HG03439 (cell line): ENCODE data around the gene GRIA4.
A peak's percentile ranks its signal among the peaks of the same experiment; 100 is the strongest.
"Not testable (repeated sequence)": the region's sequence is repeated elsewhere in the genome, so short reads cannot be mapped to it uniquely, and the experiment has no call there.

Experiments
- ATAC-seq: cut with Tn5 transposase; IDR thresholded peaks from one replicate; pipeline ENCODE4 v1.9.1; 2021; ENCODE audit warnings: mild to moderate bottlenecking, moderate library complexity; ENCODE audit not compliant: unreplicated experiment

The GRIA4 gene

DNA sequence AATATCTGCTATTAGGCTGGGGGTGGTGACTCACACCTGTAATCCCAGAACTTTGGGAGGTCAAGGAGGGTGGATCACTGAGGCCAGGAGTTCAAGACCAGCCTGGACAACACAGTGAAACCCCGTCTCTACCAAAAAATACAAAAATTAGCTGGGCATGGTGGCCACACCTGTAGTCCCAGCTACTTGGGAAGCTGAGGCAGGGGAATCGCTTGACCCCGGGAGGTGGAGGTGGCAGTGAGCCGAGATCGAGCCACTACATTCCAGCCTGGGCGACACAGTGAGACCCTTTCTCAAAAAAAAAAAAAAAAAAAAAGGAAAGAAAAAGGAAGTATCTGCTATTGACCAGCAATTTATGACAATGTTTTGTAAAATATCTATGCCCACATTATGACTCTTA is 176.0 kb downstream of the GRIA4 start:
- ATAC-seq: not testable (repeated sequence)

DNA sequence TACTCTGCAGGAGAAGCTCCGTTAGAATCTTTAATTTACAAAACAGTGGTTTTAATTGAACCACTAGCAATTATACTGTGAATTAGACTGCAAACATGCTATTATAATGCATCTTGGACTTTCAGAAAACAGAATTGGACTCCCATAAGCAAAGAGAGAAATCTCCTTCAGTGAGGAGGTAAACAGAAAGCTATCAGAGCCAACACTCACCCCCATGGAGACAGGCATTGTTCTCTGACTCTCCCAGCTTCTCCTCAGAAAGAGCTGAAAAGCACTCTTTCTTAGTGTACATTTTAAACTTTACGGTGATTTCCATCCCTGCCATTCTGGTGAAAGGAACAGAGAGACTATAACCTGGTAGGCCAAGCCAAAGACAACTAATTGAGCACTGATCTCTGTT is 176.9 kb downstream of the GRIA4 start:
- ATAC-seq: no peak

DNA sequence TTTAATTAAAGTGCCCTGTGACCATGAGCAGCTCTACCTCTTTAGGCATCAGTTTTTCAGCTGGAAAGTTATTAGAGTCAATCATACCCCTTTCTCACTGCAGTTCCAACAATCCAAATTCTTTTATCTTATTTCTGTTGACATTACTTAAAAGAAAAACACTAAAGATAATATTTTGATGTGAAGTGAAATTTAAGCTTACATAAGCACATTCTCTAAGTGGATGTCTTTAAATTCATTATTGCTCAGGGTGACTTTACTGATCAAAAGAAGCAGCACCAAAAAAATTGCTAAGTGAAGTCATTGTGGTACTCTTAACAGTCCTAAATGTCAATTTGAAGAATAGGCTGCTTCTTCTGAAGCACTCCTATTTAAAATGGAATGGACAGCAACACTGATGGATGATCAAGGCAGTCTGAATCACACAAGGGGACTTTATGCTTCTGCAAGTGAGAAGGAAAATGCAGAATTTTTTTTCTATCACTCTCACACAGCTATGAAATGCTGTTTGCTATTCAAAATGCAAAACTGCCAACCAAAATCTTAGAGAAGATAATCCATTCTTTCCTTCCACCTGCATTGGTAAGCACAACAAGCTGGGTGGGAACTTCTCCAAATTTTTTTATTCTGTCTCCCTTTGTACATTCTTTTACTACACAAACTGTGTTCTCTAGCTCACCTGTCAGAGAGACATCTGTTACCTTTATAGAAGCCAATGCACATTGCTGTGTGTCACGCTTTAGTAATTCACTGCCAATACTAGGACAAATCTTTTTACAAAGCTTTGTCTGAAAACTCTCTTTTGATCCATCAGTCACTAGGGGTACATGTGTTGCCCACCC is 179.9 kb downstream of the GRIA4 start:
- no peak for ATAC-seq

DNA sequence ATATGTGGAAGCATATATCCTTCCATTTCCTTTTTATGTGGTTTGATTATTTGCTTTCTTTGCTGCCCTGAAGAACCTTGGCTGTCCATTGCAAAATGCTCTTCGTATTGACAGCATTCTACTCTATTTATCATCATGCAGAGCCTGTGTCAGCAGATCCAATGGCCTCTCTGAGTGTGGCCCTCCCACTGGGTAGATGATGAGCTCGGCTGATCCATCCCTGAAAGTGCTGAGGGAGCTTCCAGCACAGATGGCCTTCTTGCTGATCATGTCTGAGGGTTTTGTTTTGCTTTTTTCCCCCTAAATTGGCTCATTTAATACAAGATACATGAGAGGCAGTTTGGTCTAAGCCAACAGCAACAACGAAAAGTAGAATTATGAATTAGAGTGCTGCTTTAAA is 181.0 kb downstream of the GRIA4 start:
- no peak for ATAC-seq

DNA sequence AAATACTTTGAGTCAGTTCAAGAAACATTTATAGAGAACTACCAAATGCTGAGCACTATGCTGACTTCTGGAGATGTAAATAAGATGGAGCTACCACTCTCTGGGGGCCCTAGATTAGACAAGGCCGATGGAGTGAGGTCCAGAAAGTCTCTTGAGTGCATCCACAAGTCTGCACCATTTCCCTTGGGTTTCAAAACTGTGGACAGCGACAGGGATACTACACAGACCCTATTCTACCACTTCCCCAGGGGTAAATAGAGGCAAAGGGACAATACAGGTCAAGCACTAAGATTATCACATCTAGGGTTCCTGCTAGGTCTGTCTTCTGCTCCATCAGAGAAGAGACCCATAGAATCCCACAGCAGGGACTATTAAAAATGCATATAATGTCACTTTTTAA is 183.2 kb downstream of the GRIA4 start:
- ATAC-seq: no peak

DNA sequence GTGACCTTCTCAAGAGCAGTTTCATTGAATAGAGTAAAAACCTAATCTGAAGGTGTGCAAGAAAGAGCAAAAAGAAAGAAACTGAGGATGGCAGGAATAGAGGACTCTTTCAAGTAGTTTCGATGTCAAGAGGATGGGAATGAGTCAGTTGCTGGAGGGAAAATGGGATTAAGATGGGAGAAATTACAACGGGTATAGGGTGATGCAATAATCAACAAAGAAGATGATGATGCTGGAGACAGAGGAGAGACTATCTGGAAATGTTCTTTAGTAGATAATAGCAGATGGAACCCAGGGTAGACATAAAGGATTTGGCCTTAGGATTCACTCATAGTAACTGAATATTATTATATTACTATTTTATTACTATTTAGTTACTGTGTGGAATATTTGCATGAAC is 189.4 kb downstream of the GRIA4 start:
- ATAC-seq: no peak

DNA sequence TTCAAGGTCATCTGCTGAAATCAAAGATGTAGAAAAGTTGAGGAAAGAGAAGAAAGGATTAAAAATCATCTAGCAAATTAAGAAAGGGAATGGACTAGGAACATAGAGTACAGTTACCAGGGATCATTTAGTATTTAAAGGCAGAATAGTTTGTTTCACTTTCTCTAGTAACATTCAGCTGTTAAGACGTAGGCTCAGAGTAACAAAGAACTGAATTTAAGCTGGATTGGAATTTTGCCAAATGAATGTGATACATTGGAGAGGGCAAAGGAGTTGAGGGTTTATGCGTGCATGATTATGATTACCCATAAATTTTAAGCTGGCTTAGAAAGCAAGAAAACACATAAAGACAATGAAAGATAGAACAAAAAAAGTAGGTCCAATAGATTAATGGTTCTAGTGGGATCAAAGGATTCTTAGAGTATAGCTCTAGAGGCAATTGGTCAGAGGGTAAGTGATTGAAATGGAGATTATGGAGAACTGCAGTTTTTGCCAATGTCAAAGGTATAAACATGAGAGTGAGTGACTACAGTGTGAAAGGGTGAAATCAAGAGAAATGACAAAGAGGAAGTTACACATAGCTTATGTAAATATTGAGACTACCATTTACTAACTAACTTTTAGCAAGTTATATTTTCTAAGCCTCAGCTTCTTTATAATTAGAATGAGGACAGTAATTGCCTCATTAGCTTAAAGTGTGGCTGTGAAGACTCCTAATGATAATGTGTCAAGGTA is 190.0 kb downstream of the GRIA4 start:
- no peak for ATAC-seq

DNA sequence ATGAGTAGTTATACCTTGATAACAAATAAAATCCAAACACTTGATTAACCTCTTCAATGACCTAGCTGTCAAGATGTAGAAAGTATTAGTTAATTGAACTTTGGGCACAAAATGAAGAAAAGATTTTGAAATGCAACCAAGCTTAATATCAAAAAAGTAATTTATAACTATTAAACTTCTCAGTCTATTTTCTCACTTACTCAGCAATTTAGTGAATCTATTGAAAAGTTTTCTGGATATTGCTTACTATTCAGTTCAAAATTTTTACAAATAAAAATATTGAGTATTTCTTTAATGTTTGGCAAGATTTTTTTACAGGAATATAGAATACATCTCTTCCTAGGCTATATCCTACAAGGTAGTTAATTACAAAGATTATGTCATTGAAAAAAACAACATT is 192.5 kb downstream of the GRIA4 start:
- ATAC-seq: no peak

DNA sequence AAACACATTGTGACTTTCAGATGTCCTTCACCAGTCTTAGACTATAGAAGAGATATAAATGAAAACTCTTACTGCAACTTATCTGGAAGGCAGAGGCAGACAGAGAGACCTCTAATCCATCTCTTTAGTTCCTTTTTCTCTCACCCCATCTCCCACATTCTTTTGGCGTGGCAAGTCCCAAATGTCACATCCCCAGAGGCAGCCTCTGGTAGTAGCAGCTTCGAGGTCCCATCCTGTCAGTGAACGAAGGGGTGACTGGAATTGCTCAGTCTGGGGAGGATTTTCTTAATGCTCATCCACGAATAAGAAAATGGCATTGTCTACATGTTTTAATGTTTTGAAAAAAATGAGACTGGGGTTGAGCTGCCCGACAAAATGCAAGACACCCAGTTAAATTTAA is 201.4 kb downstream of the GRIA4 start:
- ATAC-seq: no peak

DNA sequence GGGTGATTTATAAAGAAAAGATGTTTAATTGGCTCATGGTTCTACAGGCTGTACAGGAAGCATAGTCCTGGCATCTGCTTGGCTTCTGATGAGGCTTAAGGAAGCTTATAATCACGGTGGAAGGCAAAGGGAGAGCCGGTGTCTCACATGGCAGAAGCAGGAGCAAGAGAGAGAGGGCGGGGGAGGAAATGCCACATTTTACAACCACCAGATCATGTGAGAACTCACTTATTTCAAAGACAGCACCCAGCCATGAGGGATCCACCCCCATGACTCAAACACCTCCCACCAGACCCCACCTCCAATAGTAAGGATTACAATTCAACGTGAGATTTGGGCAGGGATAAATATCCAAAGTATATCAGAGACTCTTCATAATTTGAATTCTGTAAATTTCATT is 211.5 kb downstream of the GRIA4 start:
- no peak for ATAC-seq

DNA sequence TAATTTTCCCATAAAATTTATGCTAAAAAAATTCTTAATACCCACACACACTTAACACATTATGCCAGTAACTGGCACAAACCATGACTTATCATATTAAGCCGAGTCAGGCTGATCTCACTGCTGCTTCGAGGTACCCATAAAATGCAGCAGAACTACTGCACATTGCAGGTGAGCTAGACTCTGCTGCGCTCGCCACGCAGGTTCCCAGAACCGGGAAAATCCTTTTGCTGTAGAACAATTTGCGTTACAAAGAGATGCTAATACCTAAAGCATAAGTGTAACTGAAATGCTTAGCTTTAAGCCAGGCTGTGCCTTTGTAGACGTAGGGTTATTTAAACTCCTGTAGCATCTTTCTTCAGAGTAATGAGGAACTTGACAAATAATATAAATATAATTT is 211.9 kb downstream of the GRIA4 start:
- ATAC-seq: no peak

DNA sequence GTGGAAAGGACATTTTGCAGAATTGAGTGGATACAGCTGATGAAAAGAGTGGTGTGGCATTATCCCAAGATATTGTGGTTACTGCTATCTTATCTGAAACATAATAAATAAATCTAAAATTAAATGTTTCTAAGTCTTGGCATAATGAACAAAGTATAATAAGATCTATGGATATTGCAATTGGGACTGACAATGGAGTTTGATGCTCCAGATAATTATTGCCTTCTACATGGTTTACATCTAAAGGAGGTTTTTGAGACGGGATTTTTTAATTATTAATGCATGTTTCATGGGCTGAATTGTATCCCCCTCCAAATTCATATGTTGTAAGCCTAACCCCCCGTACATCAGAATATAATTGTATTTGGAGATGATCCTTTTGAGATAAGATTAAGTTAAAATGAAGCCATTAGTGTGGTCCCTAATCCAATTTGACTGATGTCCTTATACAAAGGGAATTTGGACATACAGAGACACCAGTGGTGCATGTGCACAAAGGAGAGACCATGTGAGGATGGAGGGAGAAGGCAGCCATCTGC is 213.7 kb downstream of the GRIA4 start:
- no peak for ATAC-seq

DNA sequence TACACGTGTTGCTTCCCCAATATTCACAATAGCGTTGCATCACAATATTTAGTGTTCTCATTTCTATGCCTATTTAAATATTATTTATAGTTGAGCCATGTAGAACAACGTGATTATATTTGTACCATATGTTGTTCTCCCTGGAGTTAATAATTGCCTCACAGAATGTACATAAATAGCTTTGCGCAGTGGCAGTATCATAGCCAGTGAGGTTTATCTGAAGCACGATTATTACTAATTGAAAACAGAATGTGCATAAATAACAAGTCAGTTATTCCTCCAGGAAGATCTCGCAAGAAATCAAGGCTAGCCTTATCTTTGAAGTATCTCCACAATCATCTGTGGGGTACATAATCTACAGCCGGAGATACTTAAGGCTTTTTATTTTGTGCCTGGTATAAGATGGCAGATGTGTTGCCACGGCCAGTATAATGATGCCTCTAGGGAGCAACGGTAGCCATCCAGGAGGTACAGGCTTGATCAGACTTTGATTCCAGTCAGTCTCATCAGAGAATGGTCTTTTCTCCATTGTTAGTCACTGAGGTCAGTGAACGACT is 214.7 kb downstream of the GRIA4 start:
- no peak for ATAC-seq

DNA sequence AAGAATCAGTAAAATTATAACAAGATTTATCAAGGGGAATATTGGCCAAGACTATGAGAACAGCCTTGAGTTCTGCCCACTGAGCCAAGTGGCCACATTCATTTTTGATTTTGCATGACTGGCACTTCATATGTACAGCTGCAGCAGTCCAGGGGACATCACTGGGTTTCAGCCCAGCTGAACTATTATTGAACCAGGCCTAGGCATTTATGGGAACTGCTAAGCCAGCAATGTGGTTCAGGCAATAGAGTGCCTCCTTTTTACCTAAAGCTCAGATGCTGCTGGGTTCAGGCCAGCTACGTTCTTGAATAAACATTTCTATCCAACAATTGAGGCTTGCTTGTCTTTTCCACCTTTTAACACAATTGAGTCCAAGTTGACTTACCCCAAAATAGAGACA is 215.3 kb downstream of the GRIA4 start:
- no peak for ATAC-seq

DNA sequence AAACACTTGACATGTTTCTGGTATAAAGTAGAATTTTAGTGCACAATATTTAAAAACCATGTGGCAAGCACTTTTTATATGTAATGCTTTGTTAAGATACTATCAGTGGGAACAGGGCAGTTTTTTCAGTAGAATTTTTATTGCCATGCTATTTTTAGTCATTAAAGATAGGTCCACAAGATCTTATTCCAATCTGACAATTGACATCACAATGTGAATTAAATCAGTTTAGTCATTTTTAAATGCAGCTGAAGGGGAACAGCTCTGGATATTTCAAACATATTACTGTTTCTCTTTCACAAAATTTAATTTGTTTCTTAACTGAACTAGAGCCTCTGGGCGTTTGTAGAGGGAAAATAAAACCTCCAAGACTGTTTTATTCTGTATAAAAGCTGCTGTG is 218.0 kb downstream of the GRIA4 start:
- no peak for ATAC-seq

DNA sequence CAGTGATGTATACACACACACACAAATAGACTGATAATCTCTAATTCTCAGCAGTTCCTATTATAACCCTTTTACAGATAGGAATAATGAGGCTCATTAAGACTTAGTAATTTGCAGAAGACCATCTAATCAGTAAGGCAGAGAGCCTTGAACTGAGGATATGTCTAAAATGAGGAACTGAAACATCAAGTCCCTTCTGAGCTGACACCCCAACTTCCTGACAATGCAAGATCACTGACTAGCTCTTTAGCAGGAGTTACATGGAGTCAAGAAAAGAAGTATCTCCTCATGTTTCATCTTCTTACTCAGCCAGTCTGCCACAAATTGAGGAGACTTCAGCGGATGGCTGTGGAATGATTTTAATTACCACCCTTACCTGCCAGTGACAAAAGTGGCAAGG is 219.2 kb downstream of the GRIA4 start:
- ATAC-seq: peak; percentile 89

DNA sequence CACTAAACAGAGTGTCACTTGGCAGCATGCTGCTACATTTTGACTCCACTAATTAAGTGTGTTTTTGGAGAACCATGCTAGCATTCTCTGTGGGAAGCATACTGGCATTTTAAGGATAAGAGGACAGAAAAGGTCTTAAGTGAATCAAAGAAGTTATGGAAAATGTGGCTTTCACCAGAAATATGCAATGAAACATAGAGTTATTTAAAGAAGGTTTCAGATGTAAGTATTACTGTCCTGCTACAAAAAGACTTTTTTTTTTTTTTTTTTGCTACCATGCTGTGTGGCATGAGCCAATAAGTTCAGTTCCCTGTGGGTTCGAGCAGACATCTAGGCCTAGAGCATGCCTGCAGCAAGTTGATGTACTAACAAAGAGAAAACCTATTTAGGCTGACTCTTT is 224.6 kb downstream of the GRIA4 start:
- ATAC-seq: no peak

DNA sequence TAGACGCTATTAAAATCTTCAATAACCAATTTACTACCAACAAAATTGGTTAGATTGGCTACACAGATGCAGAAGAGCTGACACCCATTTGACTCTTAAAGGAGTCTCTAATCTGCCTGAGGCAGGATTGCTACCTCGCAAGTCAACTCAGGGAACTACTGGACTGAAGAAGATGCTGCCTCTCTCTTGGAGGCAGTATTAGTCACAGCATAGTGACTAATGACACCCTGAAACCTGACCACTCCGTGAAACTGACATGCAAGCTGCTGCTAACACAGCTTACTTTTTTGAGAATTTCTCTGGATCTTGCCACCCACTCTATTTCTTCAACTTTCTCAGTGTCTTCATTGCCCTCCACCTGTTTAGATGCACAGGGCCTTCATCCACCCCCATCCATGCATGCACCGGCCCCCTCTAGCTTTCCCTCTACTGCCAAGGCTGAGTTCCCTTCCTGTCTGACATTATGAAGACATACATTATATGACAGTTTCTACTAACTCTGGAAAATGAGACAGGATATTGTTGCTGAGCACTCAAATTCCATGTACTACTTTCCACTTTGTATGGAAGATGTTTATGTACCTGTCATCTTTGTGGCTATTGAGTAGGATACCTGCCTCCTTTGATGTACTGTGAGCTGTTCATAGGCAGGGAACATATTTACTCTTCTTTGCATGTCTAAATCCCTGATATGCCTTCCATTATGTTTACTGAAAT is 229.0 kb downstream of the GRIA4 start:
- no peak for ATAC-seq

DNA sequence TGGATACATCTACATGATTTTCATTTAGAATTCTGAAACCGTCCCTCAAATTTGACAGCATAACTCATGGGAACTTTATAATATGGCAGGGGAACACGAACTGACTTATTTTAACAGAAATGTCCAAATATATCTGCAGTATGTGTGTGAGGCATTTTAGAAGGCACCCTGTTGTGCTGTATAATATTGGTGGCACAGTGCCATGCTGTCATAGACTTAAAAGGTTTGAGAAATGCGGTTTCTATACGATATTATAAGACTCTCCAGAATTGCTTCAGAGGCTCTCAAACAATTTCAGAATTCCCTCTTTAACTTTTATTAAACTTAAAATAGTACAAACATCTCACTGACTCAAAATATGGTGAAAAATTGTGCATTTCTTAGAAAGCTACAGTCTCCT is 230.5 kb downstream of the GRIA4 start:
- no peak for ATAC-seq

DNA sequence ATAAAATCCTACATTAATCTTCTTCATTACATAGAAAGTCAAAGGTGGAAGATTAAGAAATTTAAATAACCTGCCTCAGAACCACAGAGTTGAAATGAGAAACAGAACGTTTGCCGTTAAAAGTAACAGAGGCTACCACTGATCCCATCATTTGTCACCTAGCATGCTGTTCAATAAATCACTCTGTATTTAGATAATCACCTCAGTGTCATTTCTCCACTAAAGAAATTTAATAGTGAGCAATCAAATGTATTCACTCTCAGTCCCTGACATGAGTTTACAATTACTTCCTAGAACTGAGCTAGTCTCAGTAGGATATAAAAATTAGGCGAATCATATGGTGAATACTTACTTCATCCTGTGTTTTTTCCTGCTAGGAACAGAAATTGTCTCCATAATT is 242.5 kb downstream of the GRIA4 start:
- ATAC-seq: no peak

DNA sequence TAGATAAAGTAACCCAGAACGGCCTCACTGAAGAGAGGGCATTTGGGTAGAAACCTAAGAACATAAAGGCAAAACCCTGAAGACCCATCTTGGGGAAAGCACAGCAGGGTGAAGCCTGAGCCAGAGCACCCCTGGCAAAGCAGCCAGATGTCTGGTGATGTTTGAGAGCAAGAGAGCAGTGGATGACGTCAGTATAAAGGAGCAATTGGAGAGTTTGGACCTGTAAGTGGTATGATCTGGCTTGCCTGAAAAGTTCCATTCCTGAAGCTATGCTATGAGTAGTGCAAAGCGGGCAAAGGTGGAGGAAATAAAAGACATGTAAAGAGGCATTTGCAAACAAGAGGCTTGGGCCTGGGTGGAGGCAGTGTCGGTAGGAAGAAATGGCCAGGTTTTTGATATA is 244.4 kb downstream of the GRIA4 start:
- ATAC-seq: no peak
